ENCODE measurements around the gene NRP2.

NRP2 gene

GRCh38 chr2:205816268-205816667, 134.0 kb downstream of the NRP2 start:
- DNase-seq = no peak

GRCh38 chr2:205822579-205822978, 140.3 kb downstream of the NRP2 start:
- DNase-seq = no peak

DNA sequence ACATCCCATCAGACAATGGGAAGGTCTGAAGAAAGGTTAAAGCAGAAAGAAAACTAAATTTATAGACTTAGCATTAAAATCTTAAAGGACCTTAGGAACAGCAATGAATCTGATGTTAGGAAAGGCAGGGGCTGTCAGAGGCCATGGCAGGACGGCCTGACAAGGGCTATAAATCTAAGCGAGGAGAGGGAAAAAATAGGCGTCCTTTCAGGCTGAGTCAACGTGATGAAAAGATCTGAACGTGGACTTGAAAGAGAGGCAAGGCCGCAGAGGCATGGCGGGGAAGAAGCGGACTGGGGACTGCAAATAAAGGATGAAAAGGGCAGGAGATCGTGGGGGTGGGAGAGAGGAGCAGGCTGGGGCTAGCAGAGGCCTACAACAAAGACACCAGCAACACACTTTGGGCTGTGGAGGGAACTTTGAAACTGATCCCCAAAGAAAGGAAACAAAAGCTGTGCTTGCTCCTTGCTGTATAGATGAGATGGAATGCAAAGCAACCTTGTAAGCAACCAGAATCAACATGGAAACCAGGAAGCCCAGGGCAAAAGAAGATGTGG, 145.6 kb downstream of the NRP2 start:
- no peak for DNase-seq

DNA sequence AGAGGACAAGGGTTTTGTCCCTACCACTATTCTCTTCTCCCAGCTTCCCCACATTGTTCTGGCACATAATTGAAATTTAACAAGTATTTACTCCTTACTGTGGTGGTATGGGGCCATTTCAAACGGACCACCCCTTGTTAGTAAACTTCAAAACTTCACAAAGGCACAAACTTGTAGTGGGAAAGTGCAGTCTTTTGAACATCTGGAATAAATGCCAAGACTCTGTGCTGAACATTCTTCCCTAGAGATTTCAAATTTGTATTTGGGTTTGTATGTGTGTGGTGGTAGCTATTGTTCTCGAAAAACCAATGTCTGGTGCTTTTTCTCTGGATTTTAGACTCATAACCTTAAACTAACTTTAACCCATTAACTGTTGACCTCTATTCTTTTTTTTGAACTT, 151.6 kb downstream of the NRP2 start:
- DNase-seq = no peak

DNA sequence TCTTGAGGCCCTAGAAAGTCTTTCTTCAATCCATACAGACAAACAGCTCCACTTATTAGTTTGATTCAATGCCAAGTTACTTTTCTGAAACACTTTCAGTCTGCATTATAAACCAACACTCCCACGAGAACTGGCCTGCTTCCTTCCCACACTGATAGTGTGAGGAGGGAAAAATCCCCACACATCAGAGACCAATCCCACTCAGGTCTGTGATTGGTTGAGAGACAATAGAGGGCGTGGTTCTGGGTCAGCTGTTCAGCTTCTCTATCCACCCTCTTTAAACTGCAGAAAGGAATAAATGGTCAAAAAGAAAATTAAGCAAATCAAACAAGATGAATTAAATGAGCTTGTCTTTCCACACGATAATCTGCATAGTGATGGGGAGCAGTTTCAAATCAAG, 152.5 kb downstream of the NRP2 start:
- no peak for DNase-seq

GRCh38 chr2:205835251-205835791, 153.0 kb downstream of the NRP2 start:
- no peak for DNase-seq

DNA sequence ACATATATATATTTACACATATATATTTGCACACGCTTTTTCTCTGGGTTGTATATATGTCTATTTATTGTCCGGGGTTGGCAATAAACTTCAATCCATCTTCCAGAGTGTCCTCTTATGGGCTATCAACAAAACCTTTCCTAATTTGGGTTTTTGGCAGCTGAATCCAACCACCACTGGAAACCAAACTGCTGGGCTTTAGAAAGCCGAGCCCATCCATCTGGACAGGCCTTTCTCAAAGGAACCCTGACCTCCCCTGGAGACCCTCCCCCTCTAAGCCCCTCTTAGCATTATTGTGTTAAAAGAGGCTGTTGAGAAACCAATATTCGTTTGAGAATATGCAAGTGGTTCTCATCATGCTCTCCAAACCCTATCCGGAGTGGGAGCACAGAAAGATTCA, 153.6 kb downstream of the NRP2 start:
- no peak for DNase-seq

GRCh38 chr2:205836477-205837221, 154.3 kb downstream of the NRP2 start:
- no peak for DNase-seq

GRCh38 chr2:205837663-205838062, 155.4 kb downstream of the NRP2 start:
- DNase-seq = no peak

DNA sequence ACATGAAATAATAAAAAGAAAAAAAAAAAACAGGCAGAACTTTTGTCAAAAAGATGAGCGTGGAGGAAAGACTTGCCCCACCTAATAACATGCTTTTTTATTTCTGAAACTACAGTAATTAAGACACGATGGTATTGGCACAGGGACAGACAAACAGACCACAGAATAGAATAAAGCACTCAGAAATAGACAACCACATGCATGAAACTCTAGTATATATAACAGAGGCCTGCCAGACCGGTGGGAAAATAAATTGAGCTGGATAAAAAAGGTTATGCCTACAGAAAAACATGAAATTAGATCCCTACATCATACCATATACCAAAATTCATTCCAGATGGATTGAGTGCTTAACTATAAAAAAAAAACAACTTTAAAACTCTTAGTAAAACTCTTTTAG, 163.1 kb downstream of the NRP2 start:
- DNase-seq = no peak

Data from cerebellar nuclear complex (tissue), 1 donor.